AG09319 (cell line): ENCODE measurements around the gene CASP8.

Source experiments
- DNase-seq: peaks from one replicate; pipeline ENCODE4 v3.0.0-alpha.2; 2010; ENCODE audit warnings: low read depth; ENCODE audit errors: extremely low read depth
- CTCF ChIP-seq: IDR thresholded peaks from 2 replicates; pipeline ENCODE4 v1.5.1; 2011; ENCODE audit warnings: low read depth, mild to moderate bottlenecking, inconsistent platforms, low read length, moderate library complexity

Gene CASP8

GRCh38 chr2:201223089-201224073, 37.0 kb upstream of the CASP8 start:
- TF ChIP-seq CTCF: no peak
- DNase-seq: no peak

- no peak for DNase-seq
- no peak for TF ChIP-seq CTCF
Observed at GRCh38 chr2:201228271-201228911, 31.9 kb upstream of the CASP8 start.

- DNase-seq: no peak
- no peak for TF ChIP-seq CTCF
Observed at GRCh38 chr2:201228912-201229290, 31.4 kb upstream of the CASP8 start.

GRCh38 chr2:201231781-201232466, 28.4 kb upstream of the CASP8 start:
- DNase-seq: peak; percentile 82
- TF ChIP-seq CTCF: peak; percentile 91

GRCh38 chr2:201232467-201232815, 27.9 kb upstream of the CASP8 start:
- no peak for DNase-seq
- TF ChIP-seq CTCF: no peak

GRCh38 chr2:201233192-201233811, 27.0 kb upstream of the CASP8 start:
- TF ChIP-seq CTCF: no peak

More at GRCh38 chr2:201233192-201233811, 27.0 kb upstream of the CASP8 start:
- no peak for DNase-seq
